ENCODE results near the gene ZDHHC16. TPM values are rescaled to one million over a fixed set of nuclear protein-coding genes. Genes with fewer than 3 reads are reported as not detected.

Gene ZDHHC16
- total and polyA plus RNA-seq, 2 donors (not counting 1 experiment from before 2014, with no cell fraction given) = 24.1 to 41.5 TPM

DNA sequence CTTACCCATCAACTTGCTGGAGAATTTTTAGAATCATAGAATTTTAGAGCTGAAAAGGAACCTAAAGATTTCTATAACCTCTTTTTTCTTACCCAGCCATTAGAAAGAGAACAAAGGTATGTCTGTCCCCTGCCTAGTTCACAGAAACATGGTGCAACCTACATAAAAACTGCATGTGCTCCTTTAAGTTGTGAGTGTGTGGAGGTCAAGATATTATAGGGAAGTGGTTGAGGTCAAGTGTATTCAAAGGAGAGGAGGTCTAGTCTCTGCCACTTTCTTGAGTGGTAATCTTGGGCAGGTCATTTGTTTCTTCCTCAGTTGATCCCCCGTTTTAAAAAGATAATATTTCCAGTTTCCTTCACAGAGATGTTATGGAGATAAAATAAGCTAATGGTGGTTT is 59.2 kb downstream of the ZDHHC16 start:
- Histone ChIP-seq H3K4me2 (replicated peaks; ENCODE audit: low read depth, low read length, poor library complexity, severe bottlenecking) (no peak overlapping the region), H2AFZ (ENCODE audit: insufficient read depth, low read depth, low read length, poor library complexity, severe bottlenecking) (no peak overlapping the region), H3K36me3 (replicated peaks in 1 of 2; ENCODE audit: control extremely low read depth in 1 of 2, control insufficient read depth in 1 of 2, extremely low read depth in 1 of 2, insufficient read depth in 2 of 2, low read length in 1 of 2) (no peaks in the 10 kb centered on the region), H4K20me1 (ENCODE audit: control insufficient read depth, insufficient read depth, low read length, poor library complexity, severe bottlenecking) (no peaks in the 10 kb centered on the region), H3K9ac (ENCODE audit: low read length) (no peak overlapping the region), H3K4me3 (ENCODE audit: control extremely low read depth in 1 of 5, extremely low read depth in 1 of 5, insufficient read depth in 1 of 5, low read depth in 2 of 5, low read length in 4 of 5) (no peak overlapping the region), H3K9me3 (ENCODE audit: control extremely low read depth in 1 of 3, control insufficient read depth in 2 of 3, insufficient read depth in 1 of 3, low read length in 2 of 3) (no peaks in the 10 kb centered on the region), H3K79me2 (ENCODE audit: control insufficient read depth, insufficient read depth, low read length) (no peaks in the 10 kb centered on the region), H3K27ac (ENCODE audit: low read length in 2 of 2) (no peak overlapping the region), H3K4me1 (ENCODE audit: control insufficient read depth in 2 of 2, insufficient read depth in 2 of 2, low read length in 2 of 2) (peaks cover 0 to 1% of the 10 kb centered on the region in 2 donors), H3K27me3 (replicated peaks in 1 of 4; ENCODE audit: control extremely low read depth in 1 of 4, control insufficient read depth in 3 of 4, insufficient read depth in 4 of 4, low read length in 3 of 4) (peaks cover 0 to 40% (median 17%) of the 10 kb centered on the region in 4 experiments)
- Mint-ChIP-seq H3K27me3 (peaks cover 50% of the 10 kb centered on the region), H3K27ac (no peak overlapping the region), H3K4me1 (peaks cover 6% of the 10 kb centered on the region), H3K4me3 (no peak overlapping the region), H3K9me3 (ENCODE audit: insufficient read depth) (no peaks in the 10 kb centered on the region)
- ATAC-seq (ENCODE audit: low read depth) (no peak), DNase-seq (no peak)
- no CpG with 5 or more reads among the region's 1 CpG for WGBS (ENCODE audit: insufficient coverage)
- POLR2A ChIA-PET = no interaction called here
- TF ChIP-seq CTCF (IDR thresholded peaks at IDR 0.05) = no peak
- no peak for TF ChIP-seq EZH2 (IDR thresholded peaks at IDR 0.05; ENCODE audit: borderline replicate concordance, insufficient read depth, low read depth, low read length, poor library complexity, severe bottlenecking)
- CTCF ChIA-PET = no interaction called here
- intact Hi-C loops (cut with micrococcal nuclease) = no loop called here

- no CpG with 5 or more reads among the region's 3 CpGs for WGBS (ENCODE audit: insufficient coverage)
- H3K27ac Mint-ChIP-seq = no peak overlapping the region
Observed at GRCh38 chr10:97506199-97506991, 60.4 kb downstream of the ZDHHC16 start.

More at GRCh38 chr10:97506199-97506991, 60.4 kb downstream of the ZDHHC16 start:
- no peak overlapping the region for H3K4me2 ChIP-seq (replicated peaks; ENCODE audit: low read depth, low read length, poor library complexity, severe bottlenecking)
- TF ChIP-seq EZH2 (IDR thresholded peaks at IDR 0.05; ENCODE audit: borderline replicate concordance, insufficient read depth, low read depth, low read length, poor library complexity, severe bottlenecking) (no peak), CTCF (IDR thresholded peaks at IDR 0.05) (no peak)
- H3K79me2 ChIP-seq (ENCODE audit: control insufficient read depth, insufficient read depth, low read length) = no peaks in the 10 kb centered on the region
- ChIA-PET CTCF (no interaction called here), POLR2A (no interaction called here)
- no peaks in the 10 kb centered on the region for H3K4me1 ChIP-seq (ENCODE audit: control insufficient read depth in 2 of 2, insufficient read depth in 2 of 2, low read length in 2 of 2)
- Mint-ChIP-seq H3K4me1 (peaks cover 5% of the 10 kb centered on the region), H3K9me3 (ENCODE audit: insufficient read depth) (no peaks in the 10 kb centered on the region), H3K4me3 (no peak overlapping the region), H3K27me3 (peaks cover 44% of the 10 kb centered on the region)
- no peak for DNase-seq
- H2AFZ ChIP-seq (ENCODE audit: insufficient read depth, low read depth, low read length, poor library complexity, severe bottlenecking) = no peak overlapping the region
- peaks cover 0 to 31% (median 9%) of the 10 kb centered on the region in 4 experiments for H3K27me3 ChIP-seq (replicated peaks in 1 of 4; ENCODE audit: control extremely low read depth in 1 of 4, control insufficient read depth in 3 of 4, insufficient read depth in 4 of 4, low read length in 3 of 4)
- H4K20me1 ChIP-seq (ENCODE audit: control insufficient read depth, insufficient read depth, low read length, poor library complexity, severe bottlenecking) = no peaks in the 10 kb centered on the region
- no peak overlapping the region for H3K9ac ChIP-seq (ENCODE audit: low read length)
- intact Hi-C loops (cut with micrococcal nuclease) = no loop called here
- H3K27ac ChIP-seq (ENCODE audit: low read length in 2 of 2) = no peak overlapping the region
- no peaks in the 10 kb centered on the region for H3K36me3 ChIP-seq (replicated peaks in 1 of 2; ENCODE audit: control extremely low read depth in 1 of 2, control insufficient read depth in 1 of 2, extremely low read depth in 1 of 2, insufficient read depth in 2 of 2, low read length in 1 of 2)
- no peaks in the 10 kb centered on the region for H3K9me3 ChIP-seq (ENCODE audit: control extremely low read depth in 1 of 3, control insufficient read depth in 2 of 3, insufficient read depth in 1 of 3, low read length in 2 of 3)
- ATAC-seq (ENCODE audit: low read depth) = no peak
- no peak overlapping the region for H3K4me3 ChIP-seq (ENCODE audit: control extremely low read depth in 1 of 5, extremely low read depth in 1 of 5, insufficient read depth in 1 of 5, low read depth in 2 of 5, low read length in 4 of 5)

All from B cell (primary cell).